Gastrocnemius medialis (tissue), 4 donors: ENCODE data around the gene NLGN2. TPM values are rescaled to one million over a fixed set of nuclear protein-coding genes. Genes with fewer than 3 reads are reported as not detected.
"Not testable (repeated sequence)": the region's sequence is repeated elsewhere in the genome, so short reads cannot be mapped to it uniquely, and the experiment has no call there.

ENCODE experiments used
- ATAC-seq, 2 donors: fragments of 150-250 bp; one replicate each; pipeline ENCODE4 v1.9.1; 2016
- DNase-seq, 2 donors: peaks; one replicate each; pipeline ENCODE4 v3.0.0-alpha.2; 2019
- H3K27ac ChIP-seq, 4 donors: fragments of 200-600 bp; sonication (generic); 1 replicate in 1 of 4; 2 replicates in 3 of 4; pipeline ENCODE4 v1.5.1; 2016 to 2018; ENCODE audit warnings: mild to moderate bottlenecking in 2 of 4, moderate library complexity in 1 of 4
- H3K27me3 ChIP-seq, 3 donors: fragments of 200-600 bp; sonication (generic) in 2 of 3; 1 replicate in 1 of 3; 2 replicates in 2 of 3; pipeline versions ENCODE4 v1.5.1 to v1.6.0; 2016 to 2019; ENCODE audit warnings: mild to moderate bottlenecking in 1 of 3, moderate library complexity in 1 of 3
- H3K36me3 ChIP-seq, 2 donors: fragments of 200-600 bp; sonication (generic) in 1 of 2; one replicate each; pipeline ENCODE4 v1.5.1; 2017 to 2018
- H3K4me1 ChIP-seq, 2 donors: fragments of 200-600 bp; sonication (generic) in 1 of 2; one replicate each; pipeline ENCODE4 v1.5.1; 2016 to 2017; ENCODE audit warnings: mild to moderate bottlenecking in 2 of 2
- H3K4me3 ChIP-seq, 4 donors: fragments of 200-600 bp; sonication (generic) in 3 of 4; 1 replicate in 1 of 4; 2 replicates in 3 of 4; pipeline ENCODE4 v1.5.1; 2016 to 2019; ENCODE audit warnings: mild to moderate bottlenecking in 2 of 4
- H3K9me3 ChIP-seq, 3 donors: fragments of 200-600 bp; sonication (generic) in 2 of 3; 1 replicate in 1 of 3; 2 replicates in 2 of 3; pipeline ENCODE4 v1.5.1; 2016 to 2019
- POLR2A ChIP-seq, 2 donors: fragments of 450-650 bp; IDR thresholded peaks; one replicate each; pipeline ENCODE4 v1.6.1; 2017; ENCODE audit warnings: antibody characterized with exemption in 2 of 2, mild to moderate bottlenecking in 2 of 2, moderate library complexity in 2 of 2
- in situ Hi-C, 4 donors: fragments of 200-750 bp; cut with MboI; loops; one replicate each; pipeline versions ENCODE4 v1.15.0 to v1.8.0; 2017; ENCODE audit warnings: low sequenced_read_pairs in 4 of 4
- intact Hi-C: fragments of 100-400 bp; cut with DNase I; formaldehyde crosslinking; loops from one replicate; pipeline ENCODE4 v1.15.1; 2023; ENCODE audit warnings: low total_unique reads
- total RNA-seq, 4 donors: library from RNA; depleted of rRNA; stranded (reverse); fragments of >200 nt; gene quantifications; one replicate each; pipeline versions ENCODE4 v1.1.0 to v1.2.3, GENCODE V29; 2016
- TF ChIP-seq, protein P1 (sequence below), 5 experiments: fragments of 450-650 bp in 3 of 5; fragments of 200-600 bp in 2 of 5; sonication (generic) in 2 of 5; IDR thresholded peaks in 4 of 5; conservative IDR thresholded peaks in 1 of 5; 1 replicate in 4 of 5; 2 replicates in 1 of 5; pipeline ENCODE4 v1.5.1; 2016 to 2019; ENCODE audit warnings: antibody characterized with exemption in 5 of 5, mild to moderate bottlenecking in 3 of 5, moderate library complexity in 3 of 5

The NLGN2 gene
- total RNA-seq, 4 donors from 2014 or later, result 4.2 to 6.6 (median 4.4) TPM

DNA sequence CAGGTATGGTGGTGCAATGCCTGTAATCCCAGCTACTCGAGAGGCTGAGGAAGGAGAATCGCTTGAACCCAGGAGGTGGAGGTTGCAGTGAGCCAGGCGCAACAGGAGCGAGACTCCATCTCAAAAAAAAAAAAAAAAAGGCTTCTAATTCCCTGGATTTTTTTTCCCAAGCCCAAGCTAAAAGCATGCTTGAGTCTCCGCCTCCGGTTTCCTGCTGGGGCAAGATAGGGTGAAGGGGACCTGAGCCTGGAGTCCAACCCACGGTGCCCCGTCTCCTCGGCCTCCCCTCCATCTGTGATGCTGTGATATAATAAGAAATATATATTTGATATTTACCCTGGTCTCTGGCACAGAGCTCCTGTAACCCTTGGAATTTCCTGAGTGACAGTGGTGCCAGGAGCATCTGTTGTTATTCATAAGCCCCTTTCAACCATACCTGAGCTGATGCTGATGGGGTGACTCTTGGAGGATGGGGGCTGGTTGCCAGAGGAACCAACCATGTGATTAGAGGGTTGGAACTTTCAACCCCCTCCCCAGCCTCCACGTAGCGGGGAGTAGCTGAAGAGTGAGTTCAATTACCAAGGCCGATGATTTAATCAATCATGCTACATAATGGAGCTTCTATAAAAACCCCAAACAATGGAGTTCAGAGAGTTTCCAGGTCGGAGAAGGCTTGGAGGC lies 39.6 kb upstream of the NLGN2 start:
- Histone ChIP-seq H3K9me3 (no peaks in the 10 kb centered on the region), H3K27me3 (no peaks in the 10 kb centered on the region), H3K4me1 (no peaks in the 10 kb centered on the region), H3K4me3 (no peak overlapping the region), H3K27ac (no peak overlapping the region), H3K36me3 (no peaks in the 10 kb centered on the region)
- ATAC-seq (no peak), DNase-seq (no peak)
- in situ Hi-C loops (loop anchor here in 2 of 4 donors (25.0 kb wide), 2 partner anchors 144 to 169 kb away; partner anchors contain the start of gene TNFSF12 (in 1 of the 2)), intact Hi-C loops (no loop called here)
- no peak for TF ChIP-seq POLR2A (IDR thresholded peaks at IDR 0.05)
- TF ChIP-seq, protein P1, sequence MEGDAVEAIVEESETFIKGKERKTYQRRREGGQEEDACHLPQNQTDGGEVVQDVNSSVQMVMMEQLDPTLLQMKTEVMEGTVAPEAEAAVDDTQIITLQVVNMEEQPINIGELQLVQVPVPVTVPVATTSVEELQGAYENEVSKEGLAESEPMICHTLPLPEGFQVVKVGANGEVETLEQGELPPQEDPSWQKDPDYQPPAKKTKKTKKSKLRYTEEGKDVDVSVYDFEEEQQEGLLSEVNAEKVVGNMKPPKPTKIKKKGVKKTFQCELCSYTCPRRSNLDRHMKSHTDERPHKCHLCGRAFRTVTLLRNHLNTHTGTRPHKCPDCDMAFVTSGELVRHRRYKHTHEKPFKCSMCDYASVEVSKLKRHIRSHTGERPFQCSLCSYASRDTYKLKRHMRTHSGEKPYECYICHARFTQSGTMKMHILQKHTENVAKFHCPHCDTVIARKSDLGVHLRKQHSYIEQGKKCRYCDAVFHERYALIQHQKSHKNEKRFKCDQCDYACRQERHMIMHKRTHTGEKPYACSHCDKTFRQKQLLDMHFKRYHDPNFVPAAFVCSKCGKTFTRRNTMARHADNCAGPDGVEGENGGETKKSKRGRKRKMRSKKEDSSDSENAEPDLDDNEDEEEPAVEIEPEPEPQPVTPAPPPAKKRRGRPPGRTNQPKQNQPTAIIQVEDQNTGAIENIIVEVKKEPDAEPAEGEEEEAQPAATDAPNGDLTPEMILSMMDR (IDR thresholded peaks at IDR 0.05 in 4 of 5, conservative IDR thresholded peaks at IDR 0.05 in 1 of 5), result no peak

GRCh38 chr17:7368599-7368994 lies 39.0 kb upstream of the NLGN2 start:
- H3K9me3 ChIP-seq, H3K36me3 ChIP-seq, DNase-seq, H3K27me3 ChIP-seq, H3K4me3 ChIP-seq, intact Hi-C loops, ATAC-seq, H3K4me1 ChIP-seq, H3K27ac ChIP-seq: not testable (repeated sequence)
- in situ Hi-C loops, result loop anchor here in 2 of 4 donors (25.0 kb wide), 2 partner anchors 144 to 169 kb away; partner anchors contain the start of gene TNFSF12 (in 1 of the 2)

- TF ChIP-seq, protein P1 (IDR thresholded peaks at IDR 0.05 in 4 of 5, conservative IDR thresholded peaks at IDR 0.05 in 1 of 5), result no peak
- TF ChIP-seq POLR2A (IDR thresholded peaks at IDR 0.05), result no peak
- H3K4me1 ChIP-seq, result no peaks in the 10 kb centered on the region
- intact Hi-C loops (no loop called here), in situ Hi-C loops (loop anchor here in 2 of 4 donors (25.0 kb wide), 2 partner anchors 142 to 167 kb away; partner anchors contain the start of gene TNFSF12 (in 1 of the 2))
- no peak for ATAC-seq
- H3K4me3 ChIP-seq, result no peak overlapping the region
- DNase-seq, result no peak
- no peaks in the 10 kb centered on the region for H3K9me3 ChIP-seq
- no peak overlapping the region for H3K27ac ChIP-seq
- H3K27me3 ChIP-seq, result no peaks in the 10 kb centered on the region
- no peaks in the 10 kb centered on the region for H3K36me3 ChIP-seq
Measured at GRCh38 chr17:7369825-7370224, 37.8 kb upstream of the NLGN2 start.

DNA sequence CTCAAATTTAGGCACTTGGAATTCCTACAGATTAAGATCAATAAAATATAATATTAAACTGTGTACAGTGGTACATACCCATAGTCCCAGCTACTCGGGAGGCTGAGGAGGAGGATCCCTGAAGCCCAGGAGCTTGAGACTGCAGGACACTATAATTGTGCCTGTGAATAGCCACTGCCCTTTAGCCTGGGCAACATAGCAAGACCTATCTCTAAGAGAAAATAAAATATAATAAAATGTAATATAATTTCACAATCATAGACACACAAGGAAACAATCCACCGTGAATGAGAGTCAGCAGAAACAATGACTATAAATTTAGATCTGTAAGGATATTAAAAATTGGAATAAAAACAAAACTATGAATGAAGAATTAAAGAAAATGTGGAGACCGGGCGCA lies 36.8 kb upstream of the NLGN2 start:
- DNase-seq (no peak), ATAC-seq (no peak)
- Histone ChIP-seq H3K36me3 (no peaks in the 10 kb centered on the region), H3K4me3 (no peak overlapping the region), H3K9me3 (no peaks in the 10 kb centered on the region), H3K27ac (no peak overlapping the region), H3K4me1 (no peaks in the 10 kb centered on the region), H3K27me3 (no peaks in the 10 kb centered on the region)
- in situ Hi-C loops, result loop anchor here in 2 of 4 donors (25.0 kb wide), 2 partner anchors 141 to 166 kb away; partner anchors contain the start of gene TNFSF12 (in 1 of the 2)
- intact Hi-C loops, result no loop called here
- no peak for TF ChIP-seq POLR2A (IDR thresholded peaks at IDR 0.05)
- TF ChIP-seq, protein P1 (IDR thresholded peaks at IDR 0.05 in 4 of 5, conservative IDR thresholded peaks at IDR 0.05 in 1 of 5), result no peak

GRCh38 chr17:7374353-7374752 lies 33.3 kb upstream of the NLGN2 start:
- intact Hi-C loops (no loop called here), in situ Hi-C loops (loop anchor here in 2 of 4 donors (25.0 kb wide), 2 partner anchors 138 to 163 kb away; partner anchors contain the start of gene TNFSF12 (in 1 of the 2))
- Histone ChIP-seq H3K4me1 (no peaks in the 10 kb centered on the region), H3K4me3 (no peak overlapping the region), H3K9me3 (no peaks in the 10 kb centered on the region), H3K27me3 (no peaks in the 10 kb centered on the region), H3K27ac (no peak overlapping the region), H3K36me3 (no peaks in the 10 kb centered on the region)
- DNase-seq (no peak), ATAC-seq (no peak)
- TF ChIP-seq, protein P1 (IDR thresholded peaks at IDR 0.05 in 4 of 5, conservative IDR thresholded peaks at IDR 0.05 in 1 of 5), result no peak
- TF ChIP-seq POLR2A (IDR thresholded peaks at IDR 0.05), result no peak
